ENCODE measurements around the gene HOXC11.

Gene HOXC11

DNA sequence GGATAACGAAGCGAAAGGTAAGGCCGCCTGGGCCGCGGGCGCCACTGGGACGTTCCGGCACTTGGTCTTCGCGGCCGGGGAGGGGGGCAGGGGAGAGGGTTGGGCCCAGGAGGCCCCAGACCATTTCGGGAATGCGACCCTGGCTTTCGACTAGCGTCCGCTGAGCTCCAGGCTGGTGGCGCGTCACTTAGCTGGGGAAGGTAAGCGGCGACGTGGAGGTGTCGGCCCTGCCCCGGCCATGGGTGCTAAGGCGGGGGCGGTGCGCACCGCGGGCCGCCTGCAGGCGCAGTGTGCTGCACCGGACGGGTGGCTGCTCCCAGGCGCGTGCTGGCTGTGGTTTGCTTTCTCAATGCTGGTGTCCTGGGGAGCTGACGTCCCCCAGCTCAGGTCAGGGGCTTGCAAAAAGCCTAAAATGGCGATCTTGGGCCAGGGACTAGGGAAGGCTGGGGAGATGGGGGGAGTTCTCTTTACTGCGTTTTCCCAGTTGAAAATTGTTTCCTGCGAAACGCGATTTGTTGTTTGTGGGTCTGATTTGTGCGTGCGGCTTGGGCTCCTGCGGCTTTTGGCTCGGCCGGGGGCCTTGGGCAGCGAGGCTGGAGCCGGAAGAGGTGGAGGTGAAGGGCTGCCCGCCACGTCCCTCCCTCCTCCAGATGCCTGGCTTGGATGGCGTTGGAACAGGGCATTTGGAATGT is 13.2 kb downstream of the HOXC11 start:
- no peak for DNase-seq

DNA sequence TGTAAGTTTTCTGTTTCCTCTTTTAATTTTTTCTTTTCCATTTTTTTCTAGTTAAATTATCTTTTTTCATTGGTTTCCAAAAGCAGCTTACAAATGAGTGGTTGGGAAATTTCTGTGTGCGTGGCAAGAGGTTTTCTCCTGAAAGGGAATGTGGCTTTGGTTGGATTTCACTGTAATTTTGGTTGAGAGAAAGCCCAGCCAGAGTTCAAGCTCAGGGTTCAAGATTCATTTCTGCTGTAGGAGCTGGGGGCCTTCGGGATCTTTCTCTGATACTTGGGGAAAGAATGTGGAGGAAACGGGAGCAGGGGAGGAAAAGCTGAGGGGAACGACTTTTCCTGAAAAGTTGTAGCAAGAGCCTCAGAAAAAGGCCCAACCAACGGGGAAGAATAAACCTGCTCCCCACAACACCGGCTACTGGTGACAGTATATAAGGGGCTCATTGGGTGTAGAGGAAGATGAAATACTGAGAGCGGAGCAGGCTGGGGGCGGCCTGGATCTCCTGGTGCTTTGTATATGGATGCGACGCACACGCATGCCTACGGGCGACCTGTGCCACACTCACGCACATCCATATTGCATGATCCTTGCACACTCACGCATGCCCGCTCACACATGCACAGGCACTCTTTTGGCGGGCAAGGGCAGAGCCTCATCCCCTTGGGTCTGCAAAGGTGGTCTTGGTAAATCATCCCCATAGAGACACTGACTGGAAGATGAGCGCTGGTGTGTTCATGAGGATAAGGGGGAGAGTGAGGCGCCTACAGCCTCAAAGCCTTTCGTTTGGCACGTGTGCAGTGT is 14.0 kb downstream of the HOXC11 start:
- no peak for DNase-seq

DNA sequence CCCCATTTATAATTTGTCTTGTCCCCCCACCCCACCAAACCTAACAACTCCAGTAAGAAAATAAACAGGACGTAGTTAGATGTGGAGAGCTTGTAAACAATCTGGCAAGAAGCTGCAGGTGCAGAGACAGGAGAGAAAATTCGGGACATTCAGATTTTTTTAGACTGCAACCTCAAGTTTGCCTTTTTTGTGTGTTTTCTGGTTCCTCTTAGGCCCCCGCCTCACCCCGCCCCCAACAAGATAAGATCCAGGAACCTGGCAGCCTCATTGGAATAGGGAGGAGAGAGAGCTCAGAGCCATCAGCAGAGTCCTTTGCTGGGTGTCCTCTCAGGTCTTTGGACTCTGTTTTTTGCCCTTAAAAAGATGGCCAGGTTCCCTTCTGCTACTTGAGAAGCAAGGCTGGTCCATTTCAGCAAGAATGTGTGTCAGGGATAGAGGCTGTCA is 14.9 kb downstream of the HOXC11 start:
- DNase-seq: no peak

GRCh38 chr12:53988541-53989226 is 15.8 kb downstream of the HOXC11 start:
- DNase-seq: no peak

- peak; percentile 50 for DNase-seq
These were observed 16.5 kb downstream of the HOXC11 start for GRCh38 chr12:53989227-53990113.

GRCh38 chr12:53990311-53991076 is 17.6 kb downstream of the HOXC11 start:
- DNase-seq: no peak

DNA sequence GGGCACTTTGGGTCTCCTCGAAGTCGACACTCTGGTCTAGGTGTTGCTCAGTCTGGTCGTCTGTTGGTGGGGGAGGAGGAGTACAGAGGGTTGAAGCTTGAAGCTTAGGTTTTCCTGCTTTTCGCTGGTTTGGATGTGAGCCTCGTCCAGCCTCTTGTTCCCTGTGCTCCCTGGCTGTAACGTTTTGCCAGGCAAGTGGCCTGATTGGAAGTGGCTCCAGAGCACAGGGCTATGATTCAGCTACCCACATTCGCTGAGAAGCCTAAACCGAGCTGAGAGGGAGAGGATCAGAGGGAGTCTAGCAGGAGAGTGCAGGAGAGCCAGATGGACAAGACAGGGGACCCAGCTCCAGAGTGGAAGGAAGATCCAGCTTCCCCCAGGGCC is 18.1 kb downstream of the HOXC11 start:
- DNase-seq: no peak

GRCh38 chr12:53992377-53992889 is 19.5 kb downstream of the HOXC11 start:
- no peak for DNase-seq

DNA sequence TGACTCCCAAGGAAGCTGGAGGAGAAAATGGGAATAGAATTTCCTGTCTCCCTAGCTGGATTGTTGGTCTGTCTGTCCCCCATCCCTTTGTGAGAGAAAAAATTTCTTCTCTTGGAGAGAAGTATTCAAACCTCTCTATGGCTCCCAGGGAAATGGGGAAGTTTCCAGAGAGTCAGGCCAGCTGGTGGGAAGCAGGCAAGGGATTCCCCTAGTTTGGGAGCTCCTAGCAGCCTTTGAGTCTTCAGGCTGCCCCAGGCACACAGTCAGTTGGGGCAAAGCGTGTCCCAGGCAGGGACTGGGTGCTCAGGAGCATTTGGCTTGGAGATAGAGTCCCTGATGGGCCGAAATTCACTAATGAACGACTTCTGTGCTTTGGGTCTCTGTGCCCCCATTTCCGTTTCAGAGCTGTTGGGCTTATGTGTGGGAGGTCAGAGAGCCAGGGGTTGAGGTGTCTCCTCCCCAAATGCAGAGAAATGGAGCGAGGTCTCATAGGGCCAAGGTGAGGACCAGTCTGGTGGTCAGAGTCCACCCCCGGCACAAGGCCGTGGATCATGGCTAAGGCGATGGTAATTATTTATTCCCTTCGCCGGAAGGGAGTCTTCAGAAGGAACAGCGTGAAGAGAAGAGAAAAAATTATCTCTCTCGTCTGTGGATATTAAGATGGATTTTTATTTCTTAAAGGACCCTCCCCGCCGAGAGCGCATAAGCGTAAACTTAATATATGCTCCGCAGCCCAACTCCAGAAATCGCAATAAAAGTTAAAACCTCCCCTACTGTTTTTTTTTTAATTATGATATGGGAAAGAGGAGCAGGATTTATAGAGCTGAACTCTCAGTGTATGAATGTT is 20.5 kb downstream of the HOXC11 start:
- DNase-seq: no peak

GRCh38 chr12:53994009-53994263 is 21.0 kb downstream of the HOXC11 start:
- DNase-seq: no peak

DNA sequence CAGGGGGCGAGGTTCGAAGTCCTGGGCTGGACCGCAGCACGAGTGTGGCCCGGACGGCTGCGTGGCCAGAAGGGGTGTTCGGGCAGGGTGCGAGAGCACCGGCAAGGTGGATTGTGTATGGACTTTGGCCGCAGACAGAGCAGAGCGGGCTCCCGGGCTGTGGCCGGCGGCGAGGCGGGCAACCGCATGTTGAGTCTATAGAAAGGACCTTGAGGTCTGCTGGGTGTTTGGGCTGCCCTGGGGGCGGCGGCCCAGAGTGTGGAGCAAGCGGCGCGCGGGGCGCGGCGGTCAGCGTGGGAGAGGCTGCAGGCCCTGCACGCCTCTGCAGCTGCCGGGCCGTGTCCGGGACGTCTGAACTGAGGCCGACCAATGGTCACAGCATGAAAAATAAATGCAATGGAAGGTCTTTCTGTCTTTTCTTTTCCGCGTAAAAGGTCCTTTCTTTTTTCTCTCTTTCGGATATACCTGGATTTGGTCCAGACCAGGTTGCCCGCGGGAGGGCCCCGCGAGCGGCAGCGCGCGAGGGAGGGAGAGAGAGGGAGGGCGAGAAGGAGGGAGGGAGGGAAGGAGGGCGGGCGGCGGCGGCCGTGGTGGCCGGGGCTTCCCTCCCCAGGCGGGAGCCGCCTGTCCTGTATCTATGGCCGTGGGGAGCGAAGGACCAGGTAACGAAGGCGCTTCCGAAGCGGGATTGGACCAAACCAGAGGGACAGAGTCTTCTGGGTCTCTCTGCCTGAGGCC is 21.5 kb downstream of the HOXC11 start:
- DNase-seq: no peak

- peak; percentile 34 for DNase-seq
These were observed 22.1 kb downstream of the HOXC11 start for GRCh38 chr12:53995002-53995377.

- peak; percentile 32 for DNase-seq
These were observed 22.7 kb downstream of the HOXC11 start for GRCh38 chr12:53995378-53996239.

DNA sequence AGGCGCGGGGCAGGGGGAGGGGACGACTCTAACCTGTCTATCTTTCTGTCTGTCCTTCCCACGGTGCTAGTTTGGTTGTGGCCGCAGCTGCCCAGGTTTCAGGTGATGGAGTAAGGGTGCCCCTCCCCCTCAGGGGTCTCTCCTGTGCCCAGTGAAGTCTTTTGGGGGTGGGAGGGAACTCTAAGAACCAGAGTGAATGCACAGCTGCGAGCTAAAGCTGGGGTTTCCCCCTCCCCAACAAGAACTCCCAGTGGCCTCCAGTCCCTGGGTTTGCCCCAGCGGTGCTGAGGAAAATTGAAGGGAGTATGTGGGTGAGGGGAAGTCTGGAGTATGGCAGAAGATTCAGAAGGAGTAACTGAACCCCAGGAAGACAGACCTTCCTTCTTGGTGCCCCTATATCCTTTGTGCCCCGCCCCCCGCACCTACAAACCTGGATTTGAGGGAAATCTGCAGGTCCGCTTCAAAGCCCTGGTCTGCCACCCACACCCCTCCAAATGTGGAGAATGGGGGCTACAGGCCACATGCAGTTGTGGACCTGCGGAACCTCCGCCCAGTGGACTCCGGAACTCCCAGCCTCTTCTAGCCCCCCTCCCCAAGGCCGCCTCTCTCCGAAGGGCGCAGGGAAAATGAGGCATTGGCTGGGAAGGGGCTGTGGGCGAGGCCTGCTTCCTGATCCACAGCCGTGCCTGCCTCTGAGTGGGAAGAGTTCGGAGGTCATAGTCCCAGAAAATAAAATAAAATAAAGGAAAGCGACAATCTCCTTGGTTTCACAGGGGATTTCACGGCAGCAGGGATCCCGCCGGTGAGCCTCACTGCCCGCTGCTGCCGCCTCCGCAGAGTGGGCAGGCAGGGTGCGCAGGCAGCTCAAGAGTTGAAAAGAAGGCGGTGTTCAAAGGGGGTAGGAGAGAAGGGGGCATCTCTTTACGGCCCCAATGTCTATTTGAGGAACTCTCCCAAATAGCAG is 23.6 kb downstream of the HOXC11 start:
- DNase-seq: no peak

DNA sequence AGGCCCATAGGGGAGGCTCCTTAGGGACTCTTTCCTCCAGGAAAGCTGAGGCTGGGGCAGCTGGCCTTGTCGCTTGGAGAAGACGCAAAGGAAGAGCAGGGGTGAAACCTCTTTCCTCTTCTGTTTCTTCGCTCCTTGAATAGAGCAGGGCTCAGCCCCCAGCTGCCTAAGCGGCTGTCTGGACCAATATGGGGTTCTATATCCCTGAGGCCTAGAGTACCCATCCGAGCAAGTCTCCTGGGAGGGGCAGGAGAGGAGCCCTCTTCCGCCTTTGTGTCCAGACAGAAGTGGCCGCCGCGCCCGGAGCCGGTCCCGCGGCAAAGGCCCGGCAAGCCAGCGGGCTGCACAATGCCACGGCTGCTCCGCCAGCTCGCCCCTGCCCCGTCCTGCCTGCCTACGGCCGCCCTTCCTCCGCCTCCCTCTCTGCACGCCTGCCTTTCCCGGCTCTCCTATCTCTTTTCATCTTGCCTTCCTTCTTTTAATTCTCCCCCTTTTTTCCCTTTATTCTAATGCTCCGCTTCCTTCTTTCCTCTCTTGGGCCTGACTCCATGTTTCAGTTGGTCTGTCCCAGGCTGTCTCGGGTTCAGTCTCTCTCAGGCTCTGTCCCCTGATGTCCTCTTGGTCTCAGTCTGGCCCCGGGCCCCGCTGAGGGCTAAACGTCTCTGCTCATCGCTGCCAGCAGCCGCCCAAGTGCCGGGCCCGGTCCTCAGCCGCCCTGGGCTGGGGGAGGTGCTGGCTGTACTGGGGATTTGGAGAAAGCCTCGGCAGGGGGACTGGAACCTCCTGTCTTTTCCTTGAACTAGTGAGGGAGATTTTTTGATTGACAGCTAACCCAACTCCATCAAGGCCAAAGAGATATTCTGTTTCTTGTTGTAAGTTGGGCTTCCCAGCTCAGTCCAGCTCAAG is 24.5 kb downstream of the HOXC11 start:
- no peak for DNase-seq

- DNase-seq: no peak
These were observed 25.4 kb downstream of the HOXC11 start for GRCh38 chr12:53998110-53998899.
